D341Med (cell line): Measurements from ENCODE around the gene ABCA13.

Source experiments
- DNase-seq: peaks from one replicate; pipeline ENCODE4 v3.0.0; 2012; ENCODE audit warnings: low spot score

Gene ABCA13

GRCh38 chr7:48381571-48381970 lies 210.3 kb downstream of the ABCA13 start:
- DNase-seq, result no peak

- DNase-seq, result no peak
Measured at GRCh38 chr7:48384180-48384752, 213.0 kb downstream of the ABCA13 start.

GRCh38 chr7:48387932-48388331 lies 216.7 kb downstream of the ABCA13 start:
- no peak for DNase-seq

GRCh38 chr7:48388911-48389310 lies 217.7 kb downstream of the ABCA13 start:
- DNase-seq, result no peak

GRCh38 chr7:48389977-48390376 lies 218.7 kb downstream of the ABCA13 start:
- DNase-seq, result no peak

GRCh38 chr7:48390388-48391327 lies 219.4 kb downstream of the ABCA13 start:
- no peak for DNase-seq

- no peak for DNase-seq
Measured at GRCh38 chr7:48398191-48398590, 226.9 kb downstream of the ABCA13 start.

GRCh38 chr7:48402721-48403120 lies 231.5 kb downstream of the ABCA13 start:
- no peak for DNase-seq

- no peak for DNase-seq
Measured at GRCh38 chr7:48408731-48409130, 237.5 kb downstream of the ABCA13 start.

GRCh38 chr7:48411619-48412018 lies 240.4 kb downstream of the ABCA13 start:
- no peak for DNase-seq

GRCh38 chr7:48414011-48414732 lies 242.9 kb downstream of the ABCA13 start:
- no peak for DNase-seq

GRCh38 chr7:48416327-48416908 lies 245.2 kb downstream of the ABCA13 start:
- no peak for DNase-seq

- no peak for DNase-seq
Measured at GRCh38 chr7:48419401-48419800, 248.1 kb downstream of the ABCA13 start.

GRCh38 chr7:48420206-48420605 lies 248.9 kb downstream of the ABCA13 start:
- DNase-seq, result no peak

GRCh38 chr7:48421357-48421756 lies 250.1 kb downstream of the ABCA13 start:
- no peak for DNase-seq

- DNase-seq, result peak; percentile 58
Measured at GRCh38 chr7:48424731-48425130, 253.5 kb downstream of the ABCA13 start.

GRCh38 chr7:48426331-48426965 lies 255.2 kb downstream of the ABCA13 start:
- DNase-seq, result no peak

GRCh38 chr7:48426966-48427555 lies 255.8 kb downstream of the ABCA13 start:
- no peak for DNase-seq

- no peak for DNase-seq
Measured at GRCh38 chr7:48427671-48428070, 256.4 kb downstream of the ABCA13 start.

- no peak for DNase-seq
Measured at GRCh38 chr7:48428091-48428684, 256.9 kb downstream of the ABCA13 start.

GRCh38 chr7:48429117-48429516 lies 257.9 kb downstream of the ABCA13 start:
- no peak for DNase-seq
